Epithelial cell of esophagus (primary cell): ENCODE data around the gene MSH2.

ENCODE experiments used
- DNase-seq: peaks from one replicate; pipeline ENCODE4 v3.0.0; 2010; ENCODE audit warnings: low read depth
- H3K4me3 ChIP-seq: 2 replicates; pipeline ENCODE4 v1.5.1; 2011; ENCODE audit warnings: mild to moderate bottlenecking, low read length, control low read depth
- CTCF ChIP-seq: IDR thresholded peaks from 2 replicates; pipeline ENCODE4 v1.5.1; 2011; ENCODE audit warnings: low read depth, mild to moderate bottlenecking, low read length, control low read depth, inconsistent platforms; ENCODE audit not compliant: insufficient read depth; ENCODE audit errors: missing control alignments

Gene MSH2

GRCh38 chr2:47484396-47484795 is 81.4 kb downstream of the MSH2 start:
- no peak for TF ChIP-seq CTCF
- H3K4me3 ChIP-seq: no peak overlapping the region
- no peak for DNase-seq

- no peak for TF ChIP-seq CTCF
- no peak overlapping the region for H3K4me3 ChIP-seq
- no peak for DNase-seq
Observed at GRCh38 chr2:47485177-47485576, 82.2 kb downstream of the MSH2 start.

GRCh38 chr2:47485751-47486300 is 82.9 kb downstream of the MSH2 start:
- no peak for TF ChIP-seq CTCF
- H3K4me3 ChIP-seq: no peak overlapping the region
- DNase-seq: no peak

- TF ChIP-seq CTCF: no peak
- DNase-seq: peak; percentile 42
Observed at GRCh38 chr2:47486841-47487497, 84.0 kb downstream of the MSH2 start.

GRCh38 chr2:47487498-47487875 is 84.5 kb downstream of the MSH2 start:
- DNase-seq: no peak
- no peak for TF ChIP-seq CTCF
- no peak overlapping the region for H3K4me3 ChIP-seq

More at GRCh38 chr2:47486841-47487497, 84.0 kb downstream of the MSH2 start:
- no peak overlapping the region for H3K4me3 ChIP-seq

- no peak overlapping the region for H3K4me3 ChIP-seq
- peak; percentile 96 for DNase-seq
- TF ChIP-seq CTCF: no peak
Observed at GRCh38 chr2:47488870-47489584, 86.1 kb downstream of the MSH2 start.
